PC-9 (cell line): Measurements from ENCODE around the gene HTR2A. TPM values are rescaled to one million over a fixed set of nuclear protein-coding genes. Genes with fewer than 3 reads are reported as not detected.

Source experiments
- BruUV-seq: library from RNA; stranded (reverse); fragments of 400-500 nt; replicated peaks from 2 replicates; lab custom pipeline; 2021; lab: Mats Ljungman, UMichigan
- CTCF ChIA-PET: fragments of 300-600 bp; sonication (Branson Sonifier 250); formaldehyde crosslinking; loops from one replicate; lab custom pipeline; 2022; ENCODE audit warnings: antibody characterized with exemption; lab: Charles Lee
- POLR2A ChIA-PET: fragments of 300-600 bp; sonication (Branson Sonifier 250); formaldehyde crosslinking; loops from one replicate; lab custom pipeline; 2022; ENCODE audit warnings: antibody characterized with exemption; ENCODE audit not compliant: unreplicated experiment; lab: Charles Lee
- DNase-seq, 2 experiments: peaks; one replicate each; pipeline versions ENCODE4 v3.0.0 to v3.0.0-alpha.2; 2015 to 2022; ENCODE audit warnings: mixed read lengths in 1 of 2
- H2AFZ ChIP-seq: fragments of 200-600 bp; sonication (generic); 2 replicates; pipeline ENCODE4 v1.8.1; 2017; ENCODE audit warnings: antibody characterized with exemption
- H3F3A ChIP-seq: fragments of 200-600 bp; sonication (generic); 2 replicates; pipeline ENCODE4 v1.8.1; 2017; ENCODE audit warnings: antibody characterized with exemption, mild to moderate bottlenecking, low read depth; ENCODE audit not compliant: insufficient read depth
- H3K27ac ChIP-seq: fragments of 200-600 bp; sonication (generic); 2 replicates; pipeline ENCODE4 v1.6.1; 2016; ENCODE audit warnings: mixed run types
- H3K27me3 ChIP-seq: fragments of 200-600 bp; sonication (generic); 2 replicates; pipeline ENCODE4 v1.6.1; 2016; ENCODE audit warnings: low read depth, mixed run types; ENCODE audit not compliant: insufficient read depth
- H3K36me3 ChIP-seq: fragments of 200-600 bp; sonication (generic); 2 replicates; pipeline ENCODE4 v1.6.1; 2016; ENCODE audit warnings: low read depth, mixed run types
- H3K4me1 ChIP-seq: fragments of 200-600 bp; sonication (generic); replicated peaks from 2 replicates; pipeline ENCODE4 v1.6.1; 2016; ENCODE audit warnings: mixed run types; ENCODE audit not compliant: insufficient read depth
- H3K4me2 ChIP-seq: fragments of 200-600 bp; sonication (generic); 2 replicates; pipeline ENCODE4 v1.6.1; 2017; ENCODE audit warnings: mixed run types
- H3K4me3 ChIP-seq: fragments of 200-600 bp; sonication (generic); 2 replicates; pipeline ENCODE4 v1.6.1; 2016; ENCODE audit warnings: mixed run types
- H3K79me2 ChIP-seq: fragments of 200-600 bp; sonication (generic); 2 replicates; pipeline ENCODE4 v1.6.1; 2017; ENCODE audit warnings: low read depth, mixed run types
- H3K9me2 ChIP-seq: fragments of 200-600 bp; sonication (generic); 2 replicates; pipeline ENCODE4 v1.8.1; 2017; ENCODE audit warnings: mild to moderate bottlenecking; ENCODE audit not compliant: insufficient read depth
- H3K9me3 ChIP-seq: fragments of 200-600 bp; sonication (generic); 2 replicates; pipeline ENCODE4 v1.8.1; 2016; ENCODE audit warnings: low read depth; ENCODE audit not compliant: insufficient read depth
- H4K20me1 ChIP-seq: fragments of 200-600 bp; sonication (generic); 2 replicates; pipeline ENCODE4 v1.8.1; 2017; ENCODE audit not compliant: insufficient read depth
- CTCF ChIP-seq: fragments of 200-600 bp; sonication (generic); conservative IDR thresholded peaks from 2 replicates; pipeline ENCODE4 v1.6.1; 2017; ENCODE audit warnings: mixed run types, antibody characterized with exemption, mild to moderate bottlenecking, moderate library complexity
- EZH2 ChIP-seq: fragments of 200-600 bp; sonication (generic); IDR thresholded peaks from 2 replicates; pipeline ENCODE4 v1.8.0; 2017; ENCODE audit warnings: antibody characterized with exemption, low read depth
- intact Hi-C: fragments of 100-400 bp; cut with micrococcal nuclease; formaldehyde crosslinking; loops from one replicate; pipeline ENCODE4 v1.10.0; 2022; ENCODE audit not compliant: unreplicated experiment
- total RNA-seq: library from RNA; stranded (reverse); gene quantifications from 2 replicates; pipeline ENCODE4 v1.2.3, GENCODE V29; 2021

The HTR2A gene
- total RNA-seq, 1 experiment from 2014 or later, result not detected

DNA sequence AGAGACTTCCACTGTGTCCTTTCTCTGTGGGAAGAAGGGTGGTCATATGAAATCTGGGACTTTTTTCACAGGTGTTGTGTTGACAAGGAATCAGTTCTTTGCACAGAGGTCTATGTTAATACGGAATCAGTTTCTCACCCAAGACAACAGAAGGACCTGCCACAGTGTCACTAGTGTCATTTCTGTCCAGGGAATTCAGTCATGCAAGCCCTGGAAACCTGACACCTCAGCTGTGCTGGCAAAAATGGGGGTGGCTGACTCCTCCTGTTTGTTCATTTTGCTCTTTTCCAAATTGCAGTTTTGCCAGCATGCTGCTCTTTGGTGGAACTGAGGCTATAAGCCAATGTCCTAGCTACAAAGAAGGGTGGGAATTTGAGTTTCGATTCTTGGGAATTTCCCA lies 50.1 kb downstream of the HTR2A start:
- no peaks in the 10 kb centered on the region for H3K27me3 ChIP-seq
- no peak overlapping the region for H3K4me2 ChIP-seq
- no peak for DNase-seq
- ChIA-PET POLR2A (interaction anchor here (0.6 kb wide), 1 partner anchor 102 kb away, joined by 4 read pairs; no protein-coding TSS in a partner anchor), CTCF (no interaction called here)
- no peaks in the 10 kb centered on the region for H3K9me3 ChIP-seq
- H4K20me1 ChIP-seq, result no peaks in the 10 kb centered on the region
- no peaks in the 10 kb centered on the region for H3K79me2 ChIP-seq
- TF ChIP-seq CTCF (no peak), EZH2 (no peak)
- H3K4me3 ChIP-seq, result no peak overlapping the region
- no peaks in the 10 kb centered on the region for H3K9me2 ChIP-seq
- no peaks in the 10 kb centered on the region for H3K36me3 ChIP-seq
- intact Hi-C loops, result no loop called here
- no peak overlapping the region for H3K27ac ChIP-seq
- no peak overlapping the region for H2AFZ ChIP-seq
- no peaks in the 10 kb centered on the region for H3K4me1 ChIP-seq
- BruUV-seq, result no TSS peak
- H3F3A ChIP-seq, result no peaks in the 10 kb centered on the region

DNA sequence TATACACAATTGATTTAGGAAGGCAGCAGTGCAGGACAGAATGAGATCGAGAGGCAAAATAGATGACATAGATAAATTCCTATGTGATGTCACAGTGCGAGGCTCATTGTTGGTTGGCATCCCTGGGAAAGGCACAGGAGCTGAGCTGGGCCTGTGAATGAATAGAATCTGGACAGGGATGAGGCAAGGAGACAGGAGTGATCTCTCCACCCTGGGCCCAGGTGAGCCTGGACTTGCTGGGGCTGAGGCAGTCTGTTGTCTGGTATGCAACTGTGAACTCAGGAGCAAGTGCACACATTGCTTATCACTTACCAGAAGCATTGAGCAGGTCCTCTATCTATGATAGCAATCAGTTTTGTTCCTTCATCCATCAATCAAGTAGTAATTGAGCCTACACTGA lies 51.7 kb downstream of the HTR2A start:
- H3K9me3 ChIP-seq, result no peaks in the 10 kb centered on the region
- H3K27ac ChIP-seq, result no peak overlapping the region
- H3K79me2 ChIP-seq, result no peaks in the 10 kb centered on the region
- H2AFZ ChIP-seq, result no peak overlapping the region
- ChIA-PET POLR2A (no interaction called here), CTCF (interaction anchor here (0.5 kb wide), 1 partner anchor 672 kb away, joined by 3 read pairs; no protein-coding TSS in a partner anchor)
- no peak for DNase-seq
- H3K4me1 ChIP-seq, result no peaks in the 10 kb centered on the region
- TF ChIP-seq EZH2, result no peak
- TF ChIP-seq CTCF, result no peak
- H3F3A ChIP-seq, result no peaks in the 10 kb centered on the region
- H3K4me3 ChIP-seq, result no peak overlapping the region
- no peaks in the 10 kb centered on the region for H3K9me2 ChIP-seq
- intact Hi-C loops, result no loop called here
- H3K36me3 ChIP-seq, result no peaks in the 10 kb centered on the region
- no peak overlapping the region for H3K4me2 ChIP-seq
- H4K20me1 ChIP-seq, result no peaks in the 10 kb centered on the region
- no peaks in the 10 kb centered on the region for H3K27me3 ChIP-seq
- BruUV-seq, result no TSS peak

GRCh38 chr13:46844431-46844830 lies 52.4 kb downstream of the HTR2A start:
- CTCF ChIA-PET, result no interaction called here
- Histone ChIP-seq H3K27ac (no peak overlapping the region), H3K36me3 (no peaks in the 10 kb centered on the region), H3K9me3 (no peaks in the 10 kb centered on the region), H3K4me2 (no peak overlapping the region), H3F3A (no peaks in the 10 kb centered on the region), H3K4me3 (no peak overlapping the region), H3K27me3 (no peaks in the 10 kb centered on the region), H4K20me1 (no peaks in the 10 kb centered on the region), H2AFZ (no peak overlapping the region), H3K4me1 (no peaks in the 10 kb centered on the region), H3K9me2 (no peaks in the 10 kb centered on the region), H3K79me2 (no peaks in the 10 kb centered on the region)
- no peak for DNase-seq
- POLR2A ChIA-PET, result no interaction called here
- TF ChIP-seq CTCF (no peak), EZH2 (no peak)
- intact Hi-C loops, result no loop called here
- BruUV-seq, result no TSS peak
